GM18861 (cell line): Measurements from ENCODE around the gene CNNM2.
"Not testable (repeated sequence)": the region's sequence is repeated elsewhere in the genome, so short reads cannot be mapped to it uniquely, and the experiment has no call there.

Source experiments
- ATAC-seq: cut with Tn5 transposase; IDR thresholded peaks from one replicate; pipeline ENCODE4 v1.9.1; 2021; ENCODE audit not compliant: unreplicated experiment

Gene CNNM2

GRCh38 chr10:103025696-103026095 is 107.6 kb downstream of the CNNM2 start:
- ATAC-seq: no peak

GRCh38 chr10:103038570-103038969 is 120.5 kb downstream of the CNNM2 start:
- no peak for ATAC-seq

DNA sequence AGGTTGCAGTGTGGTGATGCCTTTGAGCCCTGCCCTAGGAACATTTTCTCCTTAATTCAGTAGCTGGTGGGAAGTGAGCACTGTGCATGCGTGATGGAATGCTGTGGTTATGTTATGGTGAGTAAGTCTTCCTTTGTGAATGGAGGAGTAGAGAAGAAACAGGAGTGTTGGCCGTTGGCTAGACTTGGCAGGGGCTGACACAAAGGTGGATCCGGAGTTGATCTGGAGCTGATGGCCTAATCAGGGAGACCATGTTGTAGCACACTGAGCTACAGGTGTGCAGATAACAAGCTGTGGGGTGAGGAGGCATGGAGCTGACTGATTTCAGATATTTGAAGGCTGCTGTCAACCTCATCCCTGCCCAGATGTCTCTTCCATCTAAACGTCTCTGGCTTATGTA is 122.3 kb downstream of the CNNM2 start:
- no peak for ATAC-seq

DNA sequence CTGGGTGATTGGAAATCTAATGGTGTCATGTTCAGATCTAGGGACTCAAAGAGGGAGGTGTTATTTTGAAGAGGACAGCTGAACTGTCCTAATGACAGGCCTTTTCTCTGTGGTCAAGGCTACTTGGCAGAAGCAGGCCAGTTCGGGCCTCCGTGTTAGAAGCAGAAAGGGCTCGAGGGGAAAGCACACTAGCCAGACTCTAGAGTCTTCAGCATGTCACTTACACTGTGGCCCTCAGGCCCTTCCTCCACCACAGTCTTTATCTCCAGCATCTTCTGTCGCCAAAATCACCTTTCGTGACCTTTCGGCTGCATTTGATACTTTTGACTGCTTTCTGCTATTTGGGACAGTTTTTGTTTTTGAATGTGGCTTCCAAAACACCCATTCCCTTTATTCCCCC is 123.3 kb downstream of the CNNM2 start:
- ATAC-seq: no peak

DNA sequence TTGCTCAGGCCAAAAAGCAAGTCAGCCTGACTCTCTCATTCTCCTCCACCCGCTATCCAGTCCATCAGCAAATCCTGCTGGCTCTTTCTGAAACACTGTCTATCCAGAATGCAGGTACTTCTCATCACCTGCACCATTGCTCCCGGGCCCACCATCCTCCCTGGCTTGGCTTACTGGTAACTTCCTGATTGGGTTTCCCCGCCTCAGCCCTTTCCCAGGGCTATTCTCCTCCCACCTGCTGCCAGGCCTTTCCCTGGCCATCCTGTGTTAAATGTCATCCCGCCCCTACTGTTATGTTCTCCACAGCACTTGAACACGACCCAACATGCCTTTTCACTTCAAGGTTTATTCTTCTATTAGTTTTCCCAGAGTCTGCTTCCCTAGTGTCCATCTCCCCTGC is 124.0 kb downstream of the CNNM2 start:
- ATAC-seq: no peak

- ATAC-seq: no peak
Measured at GRCh38 chr10:103042908-103043307, 124.8 kb downstream of the CNNM2 start.

DNA sequence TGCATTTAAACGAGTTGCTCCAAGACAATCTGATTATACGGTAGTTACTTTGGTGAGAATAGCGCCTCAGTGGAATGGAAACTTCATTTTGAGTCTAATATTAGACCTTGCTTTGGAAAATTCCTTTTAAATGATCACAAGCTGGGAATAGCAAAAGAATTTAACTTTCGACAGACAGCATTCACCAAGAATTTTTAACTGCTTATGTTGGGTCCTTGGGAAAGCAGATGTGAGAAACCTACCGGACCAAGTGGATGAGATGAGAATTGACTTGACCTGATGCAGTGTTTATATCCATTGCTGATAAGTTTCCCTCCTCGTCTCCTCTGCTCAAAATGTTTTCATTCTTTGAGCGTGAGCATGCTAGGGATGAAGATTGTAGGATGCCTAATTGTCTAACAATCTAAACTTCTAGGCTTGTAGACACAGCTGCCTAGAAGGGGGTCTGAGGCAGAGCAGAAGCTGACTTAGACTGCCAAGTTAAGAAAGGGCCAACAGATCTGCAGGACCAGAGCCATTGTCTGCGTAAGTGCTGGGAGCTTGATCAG is 126.9 kb downstream of the CNNM2 start:
- no peak for ATAC-seq

GRCh38 chr10:103045961-103046360 is 127.9 kb downstream of the CNNM2 start:
- ATAC-seq: no peak

DNA sequence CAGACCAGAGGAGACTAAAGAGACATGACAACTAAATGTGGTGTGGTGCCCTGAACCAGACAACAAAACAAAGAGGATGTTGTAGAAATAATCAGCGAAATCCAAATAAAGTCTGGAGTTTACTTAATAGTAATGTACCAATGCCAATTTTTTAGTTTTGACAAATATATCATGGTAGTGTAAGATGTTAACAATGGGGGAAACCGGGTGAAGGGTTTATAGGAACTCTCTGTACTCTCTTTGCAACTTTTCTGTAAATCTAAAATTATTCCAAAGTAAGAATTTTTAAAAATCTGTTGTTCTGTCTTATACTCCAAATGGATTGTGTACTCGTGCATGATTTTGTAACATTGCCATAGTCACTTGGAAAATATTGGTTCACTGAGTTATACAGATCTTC is 129.3 kb downstream of the CNNM2 start:
- no peak for ATAC-seq

- ATAC-seq: no peak
Measured at GRCh38 chr10:103049237-103049636, 131.1 kb downstream of the CNNM2 start.

- peak; percentile 79 for ATAC-seq
Measured at GRCh38 chr10:103053659-103054581, 135.8 kb downstream of the CNNM2 start.

GRCh38 chr10:103054621-103055020 is 136.5 kb downstream of the CNNM2 start:
- no peak for ATAC-seq

- no peak for ATAC-seq
Measured at GRCh38 chr10:103055105-103055504, 137.0 kb downstream of the CNNM2 start.

GRCh38 chr10:103058034-103058433 is 139.9 kb downstream of the CNNM2 start:
- no peak for ATAC-seq

- no peak for ATAC-seq
Measured at GRCh38 chr10:103060575-103060974, 142.5 kb downstream of the CNNM2 start.

DNA sequence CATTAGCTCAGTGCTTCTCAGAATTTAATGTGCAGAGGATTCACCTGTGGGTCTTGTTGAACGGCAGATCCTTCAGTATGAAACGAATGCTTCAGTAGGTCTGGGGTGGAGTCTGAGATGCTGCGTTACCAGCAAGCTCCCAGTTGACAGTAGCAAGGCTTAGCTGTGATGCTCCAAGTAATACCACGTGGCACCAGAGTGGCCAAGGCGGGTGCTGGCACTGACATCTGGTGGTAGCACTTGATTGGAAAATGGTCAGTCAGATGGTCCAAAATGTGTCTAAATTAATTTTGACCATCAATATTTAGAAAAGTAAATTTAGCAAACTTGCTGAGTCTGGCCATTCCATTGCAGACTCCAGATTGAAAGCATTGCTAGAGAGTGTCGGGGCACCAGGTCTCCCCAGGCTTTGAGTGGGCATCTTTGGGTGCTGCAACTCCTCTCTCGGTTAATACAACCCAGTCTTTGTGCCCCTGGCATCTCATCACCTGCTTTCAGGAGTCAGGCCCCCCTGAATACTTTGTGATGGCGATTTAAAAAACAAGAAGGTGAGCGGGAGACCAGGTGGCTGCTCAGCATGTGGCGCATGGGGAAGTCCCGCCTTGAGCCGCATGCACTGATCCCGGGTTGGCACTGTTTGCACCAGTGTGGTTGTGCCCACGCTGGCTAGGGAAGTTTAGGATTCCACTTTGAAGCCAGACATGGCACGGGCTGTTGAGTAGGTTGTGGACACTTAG is 144.9 kb downstream of the CNNM2 start:
- no peak for ATAC-seq

- ATAC-seq: no peak
Measured at GRCh38 chr10:103064956-103065355, 146.9 kb downstream of the CNNM2 start.

DNA sequence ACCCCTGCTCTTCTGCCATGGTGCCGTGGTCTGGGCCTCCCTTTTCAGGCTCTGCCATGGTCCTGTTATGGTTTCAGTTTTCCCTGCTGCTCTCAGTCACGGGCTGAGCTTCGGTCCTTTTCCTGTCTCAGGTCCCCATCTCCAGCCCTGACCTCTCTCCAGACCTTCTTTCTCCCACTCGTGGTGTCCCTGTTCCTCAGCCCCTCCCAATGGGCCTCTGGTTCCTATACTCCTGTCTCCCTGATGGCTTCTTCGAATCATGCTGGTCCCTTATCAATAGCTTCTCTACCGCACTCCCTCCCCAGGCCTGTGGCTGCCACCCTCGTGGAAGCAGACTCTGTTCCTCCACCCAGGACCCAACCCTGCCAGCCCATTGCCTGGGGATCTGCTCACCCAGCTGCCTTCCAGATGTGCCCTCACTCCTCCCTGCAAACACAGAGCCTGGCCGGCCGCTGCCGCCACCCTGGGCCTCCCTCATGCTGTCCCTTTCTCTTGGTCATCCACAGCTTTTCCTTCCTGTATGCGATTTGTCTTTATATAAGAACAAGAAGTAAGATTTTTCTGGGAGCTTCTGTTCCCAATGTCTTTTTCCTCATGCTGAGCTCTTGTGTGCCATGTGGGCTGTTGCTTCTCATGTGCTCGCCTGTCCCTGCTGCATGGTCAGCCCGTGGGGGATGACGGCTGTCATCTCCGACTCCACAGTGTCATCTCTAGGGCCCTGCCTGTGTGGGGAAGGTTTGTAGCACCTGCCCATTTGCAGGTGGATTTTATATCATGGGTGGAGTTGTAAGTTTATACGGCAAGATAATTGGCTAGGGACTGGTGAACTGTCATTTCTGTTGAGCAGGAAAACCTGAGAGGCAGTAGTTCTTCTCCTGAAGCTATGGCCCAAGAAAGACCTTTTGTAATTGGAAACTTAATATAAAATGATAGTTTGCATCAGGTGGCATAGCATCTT is 148.3 kb downstream of the CNNM2 start:
- no peak for ATAC-seq

GRCh38 chr10:103067099-103067477 is 149.0 kb downstream of the CNNM2 start:
- ATAC-seq: not testable (repeated sequence)

GRCh38 chr10:103067484-103067883 is 149.4 kb downstream of the CNNM2 start:
- ATAC-seq: no peak

- ATAC-seq: no peak
Measured at GRCh38 chr10:103067956-103068355, 149.9 kb downstream of the CNNM2 start.
